ENCODE results near the gene JMJD1C.
A peak's percentile ranks its signal among the peaks of the same experiment; 100 is the strongest.

JMJD1C gene

GRCh38 chr10:63267414-63268148, 198.2 kb downstream of the JMJD1C start (continued):
- no peak for TF ChIP-seq BCL6B (tag by site-specific recombination; IDR thresholded peaks at IDR 0.05)
- 0 out of 2 replicates have a peak, but pooled peaks have one; percentile 14 for TF ChIP-seq HIC1 (tag by site-specific recombination; IDR thresholded peaks at IDR 0.05)
- TF ChIP-seq ZNF513 (tag by site-specific recombination; IDR thresholded peaks at IDR 0.05), result no peak; the same call in 1 of the 2 replicates
- no peak for TF ChIP-seq ZNF529 (tag by site-specific recombination; IDR thresholded peaks at IDR 0.05; ENCODE audit: insufficient replicate concordance)
- TF ChIP-seq ZBTB8A (tag by site-specific recombination; IDR thresholded peaks at IDR 0.05), result no peak
- TF ChIP-seq ZEB2 (tag by site-specific recombination; IDR thresholded peaks at IDR 0.05), result peak; percentile 43; the same call in 1 of the 2 replicates
- TF ChIP-seq SP3 (tag by site-specific recombination; IDR thresholded peaks at IDR 0.05), result no peak
- TF ChIP-seq SETDB1 (IDR thresholded peaks at IDR 0.05; ENCODE audit: insufficient read length, low read length), result no peak
- 0 out of 2 replicates have a peak, but pooled peaks have one; percentile 22 for TF ChIP-seq ZNF2 (tag by site-specific recombination; IDR thresholded peaks at IDR 0.05)
- TF ChIP-seq ZNF433 (tag by site-specific recombination; IDR thresholded peaks at IDR 0.05; ENCODE audit: low read depth), result no peak
- no peak for TF ChIP-seq ZNF639 (tag by site-specific recombination; IDR thresholded peaks at IDR 0.05)
- no peak for TF ChIP-seq GLIS2 (tag by site-specific recombination; IDR thresholded peaks at IDR 0.05)
- TF ChIP-seq ZNF501 (tag by site-specific recombination; IDR thresholded peaks at IDR 0.05), result no peak
- TF ChIP-seq ZNF23 (tag by site-specific recombination; IDR thresholded peaks at IDR 0.05; ENCODE audit: borderline replicate concordance), result no peak
- TF ChIP-seq ZNF18 (tag by site-specific recombination; IDR thresholded peaks at IDR 0.05), result no peak
- TF ChIP-seq ZNF155 (tag by site-specific recombination; IDR thresholded peaks at IDR 0.05), result no peak
- TF ChIP-seq GLIS1 (tag by site-specific recombination; IDR thresholded peaks at IDR 0.05), result no peak
- TF ChIP-seq ZNF560 (tag by site-specific recombination; IDR thresholded peaks at IDR 0.05; ENCODE audit: borderline replicate concordance), result no peak
- no peak for TF ChIP-seq ZNF830 (tag by site-specific recombination; IDR thresholded peaks at IDR 0.05; ENCODE audit: low read depth)
- no peak for TF ChIP-seq PRDM10 (tag by site-specific recombination; IDR thresholded peaks at IDR 0.05)
- no peak for TF ChIP-seq ZNF658 (tag by site-specific recombination; IDR thresholded peaks at IDR 0.05)
- no peak for TF ChIP-seq ZNF48 (tag by site-specific recombination; IDR thresholded peaks at IDR 0.05)
- TF ChIP-seq ZNF423 (tag by site-specific recombination; IDR thresholded peaks at IDR 0.05), result no peak
- TF ChIP-seq GLI4 (tag by site-specific recombination; IDR thresholded peaks at IDR 0.05), result no peak
- TF ChIP-seq ZNF514 (tag by site-specific recombination; IDR thresholded peaks at IDR 0.05), result no peak
- TF ChIP-seq PRDM6 (tag by site-specific recombination; IDR thresholded peaks at IDR 0.05), result peak; percentile 94
- no peak for TF ChIP-seq PRDM1 (tag by site-specific recombination; IDR thresholded peaks at IDR 0.05)

Measured in HEK293 (cell line).